AG20443 (cell line): ENCODE results near the gene PLA2G2D.
"Not testable (repeated sequence)": the region's sequence is repeated elsewhere in the genome, so short reads cannot be mapped to it uniquely, and the experiment has no call there.

ENCODE experiments used
- DNase-seq: peaks from one replicate; pipeline ENCODE4 v3.0.0; 2012; ENCODE audit warnings: low spot score, mixed read lengths

The PLA2G2D gene

GRCh38 chr1:20142001-20142710 lies 22.8 kb upstream of the PLA2G2D start:
- DNase-seq: no peak

GRCh38 chr1:20141466-20141865 lies 22.1 kb upstream of the PLA2G2D start:
- DNase-seq: no peak

GRCh38 chr1:20141001-20141400 lies 21.7 kb upstream of the PLA2G2D start:
- no peak for DNase-seq

GRCh38 chr1:20139776-20140612 lies 20.7 kb upstream of the PLA2G2D start:
- DNase-seq: peak; percentile 2

- peak; percentile 7 for DNase-seq
Measured at GRCh38 chr1:20138961-20139550, 19.7 kb upstream of the PLA2G2D start, which contains the start of gene PLA2G2F. PLA2G2F (plus strand) TSS chr1:20139323; CDS start chr1:20139428, 105 bp downstream.

GRCh38 chr1:20138346-20138745 lies 19.0 kb upstream of the PLA2G2D start:
- DNase-seq: peak; percentile 8

- peak; percentile 4 for DNase-seq
Measured at GRCh38 chr1:20137604-20138003, 18.3 kb upstream of the PLA2G2D start.

GRCh38 chr1:20137055-20137454 lies 17.7 kb upstream of the PLA2G2D start:
- DNase-seq: peak; percentile 2

GRCh38 chr1:20136249-20136648 lies 16.9 kb upstream of the PLA2G2D start:
- no peak for DNase-seq

GRCh38 chr1:20134995-20135394 lies 15.7 kb upstream of the PLA2G2D start:
- DNase-seq: no peak

- DNase-seq: not testable (repeated sequence)
Measured at GRCh38 chr1:20130518-20130917, 11.2 kb upstream of the PLA2G2D start.

- DNase-seq: no peak
Measured at GRCh38 chr1:20126806-20127440, 7.6 kb upstream of the PLA2G2D start.

GRCh38 chr1:20126041-20126805 lies 6.9 kb upstream of the PLA2G2D start:
- DNase-seq: no peak

GRCh38 chr1:20125100-20125499 lies 5.8 kb upstream of the PLA2G2D start:
- no peak for DNase-seq

GRCh38 chr1:20124456-20125057 lies 5.2 kb upstream of the PLA2G2D start:
- DNase-seq: peak; percentile 81

- DNase-seq: no peak
Measured at GRCh38 chr1:20123722-20124455, 4.6 kb upstream of the PLA2G2D start.

- no peak for DNase-seq
Measured at GRCh38 chr1:20120796-20121195, 1.5 kb upstream of the PLA2G2D start.

GRCh38 chr1:20117236-20117635 lies 2.1 kb downstream of the PLA2G2D start:
- DNase-seq: no peak

GRCh38 chr1:20115916-20116315 lies 3.4 kb downstream of the PLA2G2D start:
- no peak for DNase-seq

GRCh38 chr1:20115479-20115878 lies 3.9 kb downstream of the PLA2G2D start:
- DNase-seq: no peak
